ENCODE measurements around the gene MYH4. TPM values are rescaled to one million over a fixed set of nuclear protein-coding genes. Genes with fewer than 3 reads are reported as not detected.

MYH4 gene
- total and polyA plus RNA-seq, 10 of the 15 experiments (the other 5 are each of a cell fraction or from before 2014, with no cell fraction given): not detected

- no peak for TF ChIP-seq SRF (IDR thresholded peaks at IDR 0.05; ENCODE audit: low read depth in 2 of 2, low read length in 2 of 2)
- TF ChIP-seq E4F1 (IDR thresholded peaks at IDR 0.05; ENCODE audit: borderline replicate concordance, partially characterized antibody): no peak
- no peak for TF ChIP-seq SREBF1 (IDR thresholded peaks at IDR 0.05; ENCODE audit: low read length)
- TF ChIP-seq ZBTB4 (CRISPR knock-in tag; IDR thresholded peaks at IDR 0.05): no peak
- TF ChIP-seq NBN (IDR thresholded peaks at IDR 0.05): no peak
- no peak for TF ChIP-seq PAX8 (IDR thresholded peaks at IDR 0.05)
- TF ChIP-seq MAX (IDR thresholded peaks at IDR 0.05; ENCODE audit: low read depth, low read length): no peak
- TF ChIP-seq POU2F2 (IDR thresholded peaks at IDR 0.05; ENCODE audit: borderline replicate concordance, low read depth, low read length): no peak
- no peak overlapping the region for H3K9ac ChIP-seq (ENCODE audit: control insufficient read depth, insufficient read depth, low read length)
- ChIA-PET RAD21 (ENCODE audit: unreplicated experiment) (no interaction called here), POLR2A (no interaction called here), SMC1A (ENCODE audit: uncharacterized antibody, unreplicated experiment) (interaction anchor here (0.9 kb wide), 1 partner anchor 14 kb away, joined by 3 read pairs; no protein-coding TSS in a partner anchor), CTCF (interaction anchor here (1.0 kb wide), 2 partner anchors 32 to 152 kb away, joined by 3 read pairs; no protein-coding TSS in a partner anchor)
- DNase-seq (ENCODE audit: low read depth, low spot score) (no peak), FAIRE-seq (no peak), ATAC-seq (no peak)
- BruUV-seq (replicated peaks): no TSS peak
- no peaks in the 10 kb centered on the region for H3K9me3 ChIP-seq (replicated peaks; ENCODE audit: control insufficient read depth, insufficient read depth, low read length)
- no peaks in the 10 kb centered on the region for H3K36me3 ChIP-seq (ENCODE audit: control insufficient read depth in 2 of 2, insufficient read depth in 2 of 2, low read length in 1 of 2)
- intact Hi-C loops (cut with micrococcal nuclease; ENCODE audit: unreplicated experiment): no loop called here
- H3K4me3 ChIP-seq: no peak overlapping the region
- H2AFZ ChIP-seq (ENCODE audit: control insufficient read depth, low read depth, low read length): no peak overlapping the region
- no peaks in the 10 kb centered on the region for H4K20me1 ChIP-seq (ENCODE audit: control insufficient read depth, insufficient read depth)
- in situ Hi-C loops (cut with MboI): no loop called here
- H3K79me2 ChIP-seq (ENCODE audit: control insufficient read depth, insufficient read depth, low read length): no peaks in the 10 kb centered on the region
- 15% methylated on average over 7 of the region's 7 CpGs for whole genome bisulfite sequencing (ENCODE audit: insufficient coverage, insufficient replicate concordance, low lambda C conversion rate, missing lambda C conversion rate)
- H3K4me1 ChIP-seq (ENCODE audit: control insufficient read depth, insufficient read depth, low read length): no peaks in the 10 kb centered on the region
- no peaks in the 10 kb centered on the region for H3K27me3 ChIP-seq (replicated peaks in 1 of 2; ENCODE audit: control insufficient read depth in 2 of 2, insufficient read depth in 2 of 2, low read length in 1 of 2)
- H3K4me2 ChIP-seq (ENCODE audit: control insufficient read depth, insufficient read depth): no peak overlapping the region
- no peak overlapping the region for H3K27ac ChIP-seq (ENCODE audit: control insufficient read depth, insufficient read depth)
Observed at GRCh38 chr17:10447026-10447931, 22.1 kb downstream of the MYH4 start.
